Measurements from ENCODE around the gene ARHGAP22. TPM values are rescaled to one million over a fixed set of nuclear protein-coding genes. Genes with fewer than 3 reads are reported as not detected.

The ARHGAP22 gene
- total RNA-seq, 2 experiments from 2014 or later = 0.25 TPM; not detected in 1

Other genes with a start within 250 kb of the ARHGAP22 start
- under 1 TPM in 1 of 2 experiments, not detected in 1; 0.08 TPM for gene WDFY4, start 79.8 kb upstream of the ARHGAP22 start, total RNA-seq

All from activated CD4-positive, alpha-beta memory T cell treated with anti-CD3 and anti-CD28 coated beads, Interleukin-2, amount 10 ng/mL, durations not matched to agents 7 days and 5 days (primary cell).